Psoas muscle (tissue), 8 donors: ENCODE data around the gene ZNF385A. TPM values are rescaled to one million over a fixed set of nuclear protein-coding genes. Genes with fewer than 3 reads are reported as not detected.
A peak's percentile ranks its signal among the peaks of the same experiment; 100 is the strongest.

Experiments
- ATAC-seq, 4 donors: fragments of 200-7000 bp; cut with Tn5 transposase; one replicate each; pipeline ENCODE4 v1.9.1; 2020; ENCODE audit warnings: moderate library complexity in 3 of 4, mild to moderate bottlenecking in 2 of 4
- DNase-seq, 2 donors: peaks; one replicate each; pipeline ENCODE4 v3.0.0-alpha.2; 2020
- H3K27ac ChIP-seq: fragments of 200-600 bp; one replicate; pipeline ENCODE4 v1.8.0; 2022
- H3K27me3 ChIP-seq, 3 donors: fragments of 200-600 bp in 1 of 3; one replicate each; pipeline versions ENCODE4 v1.6.1 to v1.8.0; 2013 to 2022; ENCODE audit warnings: low read length in 2 of 3, mild to moderate bottlenecking in 2 of 3, moderate library complexity in 1 of 3; ENCODE audit not compliant: insufficient read depth in 3 of 3
- H3K36me3 ChIP-seq, 2 donors: fragments of 200-600 bp in 1 of 2; one replicate each; pipeline versions ENCODE4 v1.6.1 to v1.8.0; 2013 to 2022; ENCODE audit warnings: low read depth in 1 of 2, mild to moderate bottlenecking in 1 of 2, moderate library complexity in 1 of 2; ENCODE audit not compliant: insufficient read depth in 1 of 2
- H3K4me1 ChIP-seq: fragments of 200-600 bp; one replicate; pipeline ENCODE4 v1.8.0; 2022
- H3K4me3 ChIP-seq: fragments of 200-600 bp; one replicate; pipeline ENCODE4 v1.8.0; 2022; ENCODE audit warnings: mild to moderate bottlenecking
- H3K9me3 ChIP-seq: fragments of 200-600 bp; one replicate; pipeline ENCODE4 v1.8.0; 2022
- WGBS, 3 donors: extraction: QIAGEN DNeasy Blood & Tissue Kit; methylation state at CpG; one replicate each; pipeline versions ENCODE4 v1.1.6 to v1.1.7; 2013; 5-methylcytosine and 5-hydroxymethylcytosine counted together
- intact Hi-C, 2 donors: fragments of 100-400 bp; cut with DNase I; formaldehyde crosslinking; loops; one replicate each; pipeline versions ENCODE4 v1.11.0 to v1.14.2; 2022
- polyA plus RNA-seq, 3 donors: library from polyadenylated mRNA; stranded (reverse); fragments of 200-250 nt; gene quantifications; one replicate each; pipeline ENCODE4 v1.2.3, GENCODE V29; 2013
- total RNA-seq, 4 donors: library from RNA; stranded (reverse); fragmentation: NEBNext Ultra II Directional in 2 of 4; extraction: Animal tissue kit (Norgen Biotek cat#: 25700) in 2 of 4; gene quantifications; one replicate each; pipeline versions ENCODE4 v1.2.1 to v1.2.4, GENCODE V29; 2021 to 2023
- TF ChIP-seq, protein P1 (sequence below): fragments of 200-600 bp; IDR thresholded peaks from one replicate; pipeline ENCODE4 v1.8.0; 2022; ENCODE audit warnings: antibody characterized with exemption
- donor health status: healthy with polysubstance abuse.
- donor health status: DM: no; HTN: no; CAD: no; lungs with moderate emphysema.
- donor health status: Bipolar disorder and iron deficiency.
- donor health status: healthy.
- donor health status: DM: yes; HTN: yes; CAD: no.
- donor health status: DM: no; HTN: no; CAD: no.
- donor health status: DM: no; HTN: no; CAD: no.
- donor health status: DM: yes; HTN: yes; CAD: no.

Gene ZNF385A
- total and polyA plus RNA-seq, 7 donors = 4.9 to 85.8 (median 28.0) TPM

DNA sequence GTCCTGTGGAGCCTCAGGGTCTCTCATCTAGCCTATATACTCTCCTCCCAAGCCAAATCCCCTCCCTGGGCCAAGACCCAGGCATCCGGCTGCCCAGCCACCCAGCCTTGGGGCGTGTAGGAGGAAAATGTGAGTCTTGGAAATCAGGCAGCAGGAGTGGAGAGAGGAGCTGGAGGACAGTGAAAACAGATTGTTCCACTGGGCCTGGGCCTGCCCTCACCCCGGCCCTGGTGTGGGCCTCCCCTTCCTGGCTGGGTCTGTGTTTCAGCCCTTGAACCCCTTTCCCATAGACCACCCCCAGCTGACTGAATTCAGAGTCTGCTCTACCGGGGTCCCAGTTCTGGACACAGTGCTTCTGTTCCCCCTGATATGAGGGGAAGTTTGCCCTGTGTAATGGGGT, 27.8 kb upstream of the ZNF385A start:
- no peak for DNase-seq
- peak in 3 of 4 donors; percentile 2 to 21 (median 18) for ATAC-seq

DNA sequence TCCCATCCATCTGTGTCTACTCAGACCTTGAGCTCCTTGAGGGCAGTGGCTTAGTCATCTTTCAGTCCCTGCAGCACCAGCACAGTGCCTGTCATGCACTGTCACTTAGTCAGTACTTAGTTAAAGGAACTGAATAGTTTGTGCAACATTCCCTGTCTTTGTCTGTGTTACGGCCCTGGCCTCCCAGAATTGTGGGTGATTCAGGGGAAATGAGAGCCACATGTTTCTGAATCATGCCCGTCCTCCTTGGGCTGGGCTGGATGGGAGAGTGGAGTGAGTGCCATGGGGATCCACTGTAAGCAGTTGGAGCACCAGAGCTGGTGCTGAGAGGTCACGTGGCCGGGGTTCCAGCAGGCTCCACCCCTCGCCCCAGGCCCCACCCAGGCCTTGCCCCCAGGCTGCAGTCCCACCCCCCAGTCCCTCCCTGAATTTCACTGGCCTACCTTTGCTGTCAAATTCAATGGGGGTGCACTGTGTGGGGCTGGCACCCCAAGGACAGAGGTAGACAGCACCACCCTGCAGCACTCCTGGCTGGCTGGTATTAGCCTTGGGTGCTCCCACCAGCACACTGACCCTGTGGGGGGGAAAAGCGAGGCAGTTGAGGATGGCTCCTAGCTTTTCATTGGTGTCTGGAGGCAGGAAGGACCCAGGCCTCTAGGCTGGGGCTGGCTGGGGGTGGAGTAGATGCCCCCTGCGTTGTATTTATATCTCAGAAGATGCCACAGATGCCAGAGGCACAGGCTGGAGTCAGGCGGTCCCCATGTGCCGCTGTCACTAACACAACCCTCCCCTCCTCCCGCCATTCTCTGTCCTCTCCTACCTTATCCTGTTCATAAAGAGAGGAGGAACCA, 27.1 kb upstream of the ZNF385A start:
- TF ChIP-seq, protein P1, sequence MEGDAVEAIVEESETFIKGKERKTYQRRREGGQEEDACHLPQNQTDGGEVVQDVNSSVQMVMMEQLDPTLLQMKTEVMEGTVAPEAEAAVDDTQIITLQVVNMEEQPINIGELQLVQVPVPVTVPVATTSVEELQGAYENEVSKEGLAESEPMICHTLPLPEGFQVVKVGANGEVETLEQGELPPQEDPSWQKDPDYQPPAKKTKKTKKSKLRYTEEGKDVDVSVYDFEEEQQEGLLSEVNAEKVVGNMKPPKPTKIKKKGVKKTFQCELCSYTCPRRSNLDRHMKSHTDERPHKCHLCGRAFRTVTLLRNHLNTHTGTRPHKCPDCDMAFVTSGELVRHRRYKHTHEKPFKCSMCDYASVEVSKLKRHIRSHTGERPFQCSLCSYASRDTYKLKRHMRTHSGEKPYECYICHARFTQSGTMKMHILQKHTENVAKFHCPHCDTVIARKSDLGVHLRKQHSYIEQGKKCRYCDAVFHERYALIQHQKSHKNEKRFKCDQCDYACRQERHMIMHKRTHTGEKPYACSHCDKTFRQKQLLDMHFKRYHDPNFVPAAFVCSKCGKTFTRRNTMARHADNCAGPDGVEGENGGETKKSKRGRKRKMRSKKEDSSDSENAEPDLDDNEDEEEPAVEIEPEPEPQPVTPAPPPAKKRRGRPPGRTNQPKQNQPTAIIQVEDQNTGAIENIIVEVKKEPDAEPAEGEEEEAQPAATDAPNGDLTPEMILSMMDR = no peak
- intact Hi-C loops = no loop called here
- Histone ChIP-seq H3K27ac (peak overlapping the region; percentile 92), H3K36me3 (peaks cover 0 to 41% of the 10 kb centered on the region in 2 donors), H3K27me3 (no peaks in the 10 kb centered on the region), H3K4me1 (peaks cover 54% of the 10 kb centered on the region), H3K4me3 (peak overlapping the region; percentile 21), H3K9me3 (no peaks in the 10 kb centered on the region)
- ATAC-seq (peak; percentile 82 to 87 (median 86)), DNase-seq (peak; percentile 83 to 86)
- WGBS, 3 donors = 39 to 42% (median 41%) methylated on average over 9 to 10 of the region's 10 CpGs

More for the DNA sequence above, 27.8 kb upstream of the ZNF385A start:
- Histone ChIP-seq H3K4me3 (peak overlapping the region; percentile 21), H3K36me3 (peaks cover 0 to 34% of the 10 kb centered on the region in 2 donors), H3K27ac (peak overlapping the region; percentile 92), H3K4me1 (peaks cover 60% of the 10 kb centered on the region), H3K27me3 (no peaks in the 10 kb centered on the region), H3K9me3 (no peaks in the 10 kb centered on the region)
- WGBS, 3 donors = 32 to 56% (median 40%) methylated on average over 4 of the region's 4 CpGs
- TF ChIP-seq, protein P1 = no peak
- intact Hi-C loops = no loop called here

DNA sequence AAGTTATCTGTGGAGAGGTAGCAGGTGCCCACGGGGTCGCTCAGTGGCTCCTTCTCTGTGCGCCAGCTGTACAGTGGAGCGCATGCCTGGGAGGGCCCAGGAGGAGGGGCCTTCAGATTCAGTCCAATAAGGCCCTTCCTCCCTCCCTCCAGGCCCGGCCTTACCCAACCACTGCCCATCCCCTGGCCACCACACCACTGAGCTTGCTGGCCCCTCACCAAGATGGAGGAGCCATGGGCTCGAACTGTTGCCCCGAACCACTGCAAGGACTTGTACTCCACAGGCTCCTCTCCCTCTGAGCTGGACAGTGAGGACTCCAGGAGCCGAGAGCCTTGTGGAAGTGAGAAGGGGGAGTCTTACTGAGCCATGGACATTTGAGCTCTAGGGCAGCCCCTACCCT, 24.7 kb upstream of the ZNF385A start:
- Histone ChIP-seq H3K27me3 (no peaks in the 10 kb centered on the region), H3K36me3 (peaks cover 7 to 64% of the 10 kb centered on the region in 2 donors), H3K4me3 (no peak overlapping the region), H3K27ac (no peak overlapping the region), H3K4me1 (peaks cover 36% of the 10 kb centered on the region), H3K9me3 (no peaks in the 10 kb centered on the region)
- WGBS, 3 donors = 88 to 92% (median 90%) methylated on average over 7 to 8 of the region's 8 CpGs
- DNase-seq = peak in 1 of 2 donors; percentile 46
- no peak for ATAC-seq
- TF ChIP-seq, protein P1 = no peak
- intact Hi-C loops = no loop called here

DNA sequence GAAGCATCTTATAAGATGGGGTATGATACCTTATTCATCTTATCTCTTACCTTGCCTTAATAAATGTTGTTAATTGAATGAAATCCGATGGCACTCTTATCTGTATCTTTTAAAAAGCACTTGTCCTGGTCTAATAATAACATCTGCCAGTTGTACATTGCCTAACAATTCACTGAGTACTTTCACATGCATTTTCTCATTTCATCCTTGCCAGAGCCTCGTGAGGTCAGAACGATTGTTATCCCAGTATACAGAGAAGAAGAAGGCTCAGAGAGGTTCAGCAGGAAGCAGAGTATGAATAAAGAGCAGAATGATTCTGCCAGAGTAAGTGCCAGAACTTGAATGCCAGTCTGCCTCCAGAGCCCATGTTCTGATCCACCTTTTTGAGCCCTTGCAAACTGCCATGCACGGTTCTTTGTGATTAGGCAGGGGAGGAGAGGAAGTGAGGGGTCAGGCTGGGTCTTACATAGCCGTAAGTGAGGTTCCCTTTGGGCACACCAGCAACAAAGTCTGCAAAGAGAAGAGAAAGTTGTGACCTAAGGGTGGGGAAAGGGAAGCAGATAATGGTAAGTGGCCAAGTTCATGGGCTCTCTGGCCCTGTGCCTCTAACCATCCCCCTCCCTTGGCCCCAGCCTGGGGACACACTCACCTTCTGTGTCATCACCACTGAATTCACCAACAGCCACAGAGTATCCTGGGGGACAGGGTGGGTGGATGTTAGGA, 22.8 kb upstream of the ZNF385A start:
- no peaks in the 10 kb centered on the region for H3K27me3 ChIP-seq
- TF ChIP-seq, protein P1 = no peak
- H3K4me3 ChIP-seq = no peak overlapping the region
- H3K9me3 ChIP-seq = no peaks in the 10 kb centered on the region
- intact Hi-C loops = no loop called here
- no peak for ATAC-seq
- DNase-seq = peak in 1 of 2 donors; percentile 42
- H3K36me3 ChIP-seq = peaks cover 15 to 83% of the 10 kb centered on the region in 2 donors
- peaks cover 17% of the 10 kb centered on the region for H3K4me1 ChIP-seq
- WGBS, 3 donors = 59 to 67% (median 65%) methylated on average over 5 of the region's 5 CpGs
- H3K27ac ChIP-seq = no peak overlapping the region
